GM19193 (cell line): ENCODE data around the gene TAF11.

ENCODE experiments used
- POLR2A ChIP-seq: IDR thresholded peaks from 4 replicates; pipeline ENCODE4 v1.6.1; 2011; ENCODE audit not compliant: insufficient read depth, insufficient read length; ENCODE audit errors: extremely low read depth

Gene TAF11, protein sequence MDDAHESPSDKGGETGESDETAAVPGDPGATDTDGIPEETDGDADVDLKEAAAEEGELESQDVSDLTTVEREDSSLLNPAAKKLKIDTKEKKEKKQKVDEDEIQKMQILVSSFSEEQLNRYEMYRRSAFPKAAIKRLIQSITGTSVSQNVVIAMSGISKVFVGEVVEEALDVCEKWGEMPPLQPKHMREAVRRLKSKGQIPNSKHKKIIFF

DNA sequence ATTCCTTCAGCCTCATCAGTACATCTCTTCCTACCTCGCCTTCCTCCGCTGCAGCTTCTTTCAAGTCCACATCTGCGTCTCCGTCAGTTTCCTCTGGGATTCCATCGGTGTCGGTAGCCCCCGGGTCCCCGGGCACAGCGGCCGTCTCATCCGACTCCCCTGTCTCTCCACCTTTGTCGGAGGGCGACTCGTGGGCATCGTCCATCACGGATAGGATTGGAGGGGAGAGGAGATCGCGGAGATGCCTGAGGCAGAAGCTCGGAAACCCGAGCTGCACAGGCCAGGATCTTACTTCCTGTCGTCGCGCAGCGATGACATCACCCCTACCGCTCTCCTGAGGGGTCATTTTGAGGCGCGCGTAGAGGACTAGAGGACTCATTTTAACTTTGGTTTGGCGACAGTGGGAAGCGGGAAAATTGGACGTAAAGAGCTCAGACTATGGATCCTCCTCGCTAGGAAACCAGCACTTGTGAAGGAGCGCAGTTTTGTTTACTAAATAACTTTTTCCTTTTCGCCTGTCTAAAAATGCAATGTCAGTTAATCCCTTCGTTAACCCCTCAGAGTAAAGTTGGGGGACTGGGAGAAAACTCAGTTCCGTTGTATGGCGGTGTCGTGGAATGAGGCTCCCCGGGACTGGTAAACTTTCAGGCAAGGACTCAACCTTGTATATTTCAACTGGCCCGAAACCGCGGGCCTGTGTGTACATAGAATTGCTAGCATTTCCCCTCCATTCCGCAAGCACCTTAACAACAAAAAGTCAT, at the start of gene TAF11:
TAF11 (minus strand) TSS at position 290 of the 761 bp plus-strand sequence; CDS start at position 205, 85 bp downstream.
- TF ChIP-seq POLR2A, result peak; percentile 94

DNA sequence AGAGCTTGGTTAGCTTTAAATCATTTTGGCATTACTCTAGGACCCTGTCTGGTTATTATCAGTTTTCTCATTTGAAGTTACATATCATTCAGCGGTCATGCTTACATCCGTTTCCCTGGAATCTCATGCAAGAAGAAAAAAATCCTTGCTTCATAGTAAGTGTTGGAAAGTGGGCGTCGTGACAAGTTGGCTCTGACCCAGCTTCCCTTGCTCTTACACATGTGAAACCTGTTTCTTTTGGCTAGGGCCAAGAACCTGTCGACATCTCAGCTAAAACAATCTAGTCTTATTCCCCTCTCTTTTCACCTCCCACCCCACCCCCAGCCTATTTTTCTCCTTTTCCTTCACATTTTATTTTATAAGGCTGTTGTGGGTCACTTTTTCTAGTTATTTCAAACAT, 46.7 kb upstream of the TAF11 start:
- TF ChIP-seq POLR2A, result no peak

DNA sequence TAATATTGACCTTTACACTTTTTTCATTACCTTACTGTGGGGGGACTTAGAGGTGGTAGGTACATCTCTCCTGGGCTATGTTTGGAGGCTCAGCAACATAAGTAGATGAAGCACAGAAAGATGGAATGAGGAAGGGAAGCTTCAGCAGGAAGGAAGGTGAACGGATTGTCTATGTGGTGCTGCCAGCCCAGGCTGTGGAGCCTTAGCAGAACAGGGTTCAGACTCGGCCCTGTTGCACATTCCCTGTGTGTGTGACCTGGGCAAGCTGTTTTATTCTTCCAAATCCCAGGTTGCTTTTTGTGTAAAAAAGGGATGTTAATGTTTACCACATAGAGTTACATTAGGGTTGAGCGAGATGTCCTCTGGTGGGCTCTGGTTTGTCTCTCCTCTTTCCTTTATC, 42.4 kb upstream of the TAF11 start:
- TF ChIP-seq POLR2A, result no peak

DNA sequence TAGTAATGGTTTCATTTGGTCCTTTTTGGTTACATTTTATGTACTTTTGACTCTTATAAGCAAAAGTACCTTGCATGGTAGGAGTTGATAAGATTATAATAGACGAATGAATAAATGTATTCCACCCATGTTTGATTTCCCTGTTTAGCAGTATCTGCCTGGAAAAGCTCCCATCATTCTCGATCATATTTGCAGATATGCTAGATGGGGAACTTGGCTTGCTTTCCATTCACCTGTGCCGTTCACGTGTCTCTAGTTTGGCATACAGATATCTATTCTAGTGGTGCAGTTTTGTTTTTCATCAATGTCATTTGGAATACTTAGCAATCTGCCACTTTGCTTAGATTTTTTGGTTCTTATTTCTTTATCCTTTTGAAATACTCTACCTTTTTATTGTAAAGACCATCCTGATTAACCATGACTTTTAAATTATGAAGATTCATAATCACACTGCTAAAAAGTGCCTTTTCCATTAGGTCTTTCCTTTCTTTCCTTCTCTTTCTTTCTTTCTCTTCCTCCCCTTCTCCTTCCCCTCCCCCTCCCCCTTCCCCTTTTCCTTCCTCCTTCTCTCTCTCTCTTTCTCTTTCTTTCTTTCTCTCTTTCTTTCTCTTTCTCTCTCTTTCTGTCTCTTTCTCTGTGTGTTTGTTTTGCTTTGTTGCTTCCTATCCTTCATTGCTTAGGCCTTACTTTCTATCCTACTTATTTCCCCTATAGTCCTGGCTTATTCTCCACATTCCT, 41.6 kb upstream of the TAF11 start:
- no peak for TF ChIP-seq POLR2A

DNA sequence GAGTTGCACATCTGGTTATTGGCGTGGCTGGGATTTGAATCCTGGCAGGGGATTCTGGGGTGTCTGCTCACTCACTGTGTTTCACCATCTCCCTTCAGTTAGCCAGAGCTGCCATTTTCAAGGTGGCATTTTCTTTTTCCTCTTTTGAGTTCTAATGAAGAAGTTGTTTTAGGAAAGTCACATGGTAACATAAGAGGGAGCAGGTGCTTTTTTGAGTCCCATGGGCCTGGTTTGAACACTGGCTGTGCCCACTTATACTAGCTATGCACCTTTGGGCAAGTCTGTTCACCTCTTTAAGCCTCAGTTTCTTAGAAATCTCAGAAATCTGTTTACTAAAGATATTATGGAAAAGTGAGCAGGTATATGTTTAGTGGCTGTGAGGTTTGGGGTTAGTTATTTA, 40.9 kb upstream of the TAF11 start:
- TF ChIP-seq POLR2A, result no peak

DNA sequence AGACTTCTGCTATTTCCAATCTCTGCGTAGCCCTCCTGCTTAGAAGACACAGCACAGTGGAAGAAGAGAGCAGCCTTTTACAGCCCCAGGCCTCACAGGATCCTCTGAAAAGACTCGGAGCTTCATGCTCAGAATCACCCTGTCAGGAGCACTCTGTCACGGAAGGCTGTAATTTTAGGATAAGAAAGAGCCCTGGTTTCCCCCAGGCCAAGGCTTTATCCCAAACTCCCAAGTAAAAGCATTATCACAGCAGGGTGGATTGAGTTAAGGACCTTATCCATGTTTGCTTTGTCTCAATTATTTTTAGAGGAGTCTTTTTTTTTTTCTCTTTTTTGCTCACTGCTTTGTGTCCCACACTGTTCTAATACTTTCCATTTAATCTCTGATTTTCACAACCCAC, 40.4 kb upstream of the TAF11 start:
- TF ChIP-seq POLR2A, result no peak

DNA sequence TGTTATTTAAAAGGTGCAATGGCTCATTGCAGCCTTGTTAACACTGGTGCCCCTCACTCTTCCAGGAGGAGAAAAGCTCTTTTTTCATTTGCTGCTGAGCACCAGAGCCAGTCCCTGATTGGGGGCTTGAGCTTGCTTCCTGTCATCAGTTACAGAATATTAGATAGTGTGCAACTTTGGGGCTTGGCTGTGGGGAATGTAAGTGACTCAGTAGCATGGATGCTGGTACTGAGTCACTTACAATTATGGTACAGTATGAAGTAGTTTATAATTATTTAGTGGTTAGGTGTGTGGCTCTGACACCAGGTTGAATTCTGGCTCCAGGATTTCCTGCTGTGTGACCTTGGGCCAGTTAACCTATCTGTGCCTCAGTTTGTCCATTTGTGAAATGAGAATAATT, 38.8 kb upstream of the TAF11 start:
- TF ChIP-seq POLR2A, result no peak

DNA sequence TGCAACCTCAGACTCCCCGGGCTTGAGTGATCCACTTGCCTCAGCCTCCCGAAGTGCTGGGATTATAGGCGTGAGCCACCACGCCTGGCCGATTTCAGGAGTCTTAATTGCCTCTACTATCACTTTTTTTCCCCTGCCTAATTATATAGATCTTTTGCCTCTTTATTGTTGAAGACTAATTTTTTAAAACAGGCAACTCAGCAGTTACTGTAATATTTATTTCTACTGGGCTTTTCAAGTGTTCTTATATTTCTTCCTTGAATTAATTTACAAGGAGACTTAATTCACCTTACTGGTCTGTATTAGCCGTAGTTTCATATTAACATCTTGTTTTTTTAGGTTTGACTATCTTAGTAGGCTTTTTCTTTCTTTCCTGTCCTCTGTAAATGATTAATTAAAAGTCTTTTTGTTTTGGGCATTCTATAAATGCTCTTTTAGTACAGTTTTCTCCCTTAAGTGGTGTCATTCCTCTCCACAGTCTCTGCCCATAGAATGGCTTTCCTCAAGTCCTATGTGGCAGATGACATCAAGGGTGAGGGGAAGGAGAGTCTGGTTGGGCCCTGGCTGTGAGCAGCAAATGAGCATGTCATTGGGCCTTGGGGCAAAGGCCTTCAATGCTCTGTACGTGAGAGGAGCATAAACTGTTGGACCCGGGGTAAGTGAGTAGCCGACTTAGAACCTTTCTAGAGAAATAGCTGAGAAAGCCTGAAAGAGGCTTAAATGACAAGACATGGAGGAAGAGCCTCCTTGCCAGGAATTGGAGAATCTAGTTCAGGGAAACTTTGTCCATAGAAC, 37.2 kb upstream of the TAF11 start:
- no peak for TF ChIP-seq POLR2A

DNA sequence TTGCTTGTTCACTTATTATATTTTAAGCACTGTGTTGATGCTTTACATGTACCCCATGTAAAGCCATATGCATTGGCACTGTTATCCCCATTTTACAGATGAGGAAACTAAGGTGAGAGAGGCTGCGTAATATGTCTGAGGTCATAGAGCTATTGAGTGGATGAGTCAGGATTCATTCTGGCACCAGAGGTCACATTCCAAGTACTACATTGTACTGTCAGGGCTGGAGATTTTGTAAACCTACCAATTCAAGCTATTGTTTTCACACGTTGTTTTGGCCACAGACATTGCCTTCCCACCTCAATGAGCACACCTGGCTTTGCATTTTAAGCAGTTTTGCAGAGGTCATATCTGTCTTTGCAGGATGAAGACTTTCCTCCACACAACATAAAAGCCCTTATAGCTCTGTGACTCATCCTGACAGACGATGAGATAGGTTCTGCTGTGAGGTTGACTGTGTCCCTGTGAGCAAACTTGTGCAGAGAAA, 34.4 kb upstream of the TAF11 start:
- no peak for TF ChIP-seq POLR2A

DNA sequence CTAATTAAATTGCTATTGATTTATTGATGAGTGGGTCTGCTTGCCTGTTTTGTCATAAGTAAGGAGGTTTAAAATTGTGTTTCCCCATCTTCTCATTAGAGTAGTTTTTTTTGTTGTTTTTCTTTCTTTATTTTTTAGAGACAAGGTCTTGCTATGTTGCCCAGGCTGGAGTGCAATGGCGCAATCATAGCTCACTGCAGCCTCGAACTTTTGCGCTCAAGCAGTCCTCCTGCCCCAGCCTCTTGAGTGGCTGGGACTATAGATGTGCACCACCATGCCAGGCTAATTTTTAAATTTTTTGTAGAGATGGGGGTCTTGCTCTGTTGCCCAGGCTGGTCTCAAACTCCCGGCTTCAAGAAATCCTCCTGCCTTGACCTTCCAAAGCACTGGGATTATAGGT, 32.3 kb upstream of the TAF11 start:
- TF ChIP-seq POLR2A, result no peak

DNA sequence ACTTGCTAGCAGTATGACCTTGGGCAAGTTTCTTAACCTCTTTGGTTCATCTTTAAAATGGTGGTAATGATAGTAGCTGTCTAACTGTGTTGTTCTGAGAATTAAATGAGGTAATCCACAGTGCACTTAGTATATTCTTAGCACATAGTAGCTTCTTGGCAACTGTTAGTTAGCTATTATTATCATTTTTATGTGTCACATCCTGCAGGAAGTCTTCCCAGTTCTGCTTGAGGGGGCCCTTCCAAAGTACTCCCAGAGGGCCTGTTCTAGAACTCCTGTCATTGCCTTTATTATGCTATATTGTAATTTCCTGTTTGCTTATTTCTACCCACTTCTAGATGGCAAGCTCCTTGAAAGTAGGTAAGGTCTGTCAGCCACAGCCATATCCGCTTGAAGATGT, 31.8 kb upstream of the TAF11 start:
- TF ChIP-seq POLR2A, result no peak

DNA sequence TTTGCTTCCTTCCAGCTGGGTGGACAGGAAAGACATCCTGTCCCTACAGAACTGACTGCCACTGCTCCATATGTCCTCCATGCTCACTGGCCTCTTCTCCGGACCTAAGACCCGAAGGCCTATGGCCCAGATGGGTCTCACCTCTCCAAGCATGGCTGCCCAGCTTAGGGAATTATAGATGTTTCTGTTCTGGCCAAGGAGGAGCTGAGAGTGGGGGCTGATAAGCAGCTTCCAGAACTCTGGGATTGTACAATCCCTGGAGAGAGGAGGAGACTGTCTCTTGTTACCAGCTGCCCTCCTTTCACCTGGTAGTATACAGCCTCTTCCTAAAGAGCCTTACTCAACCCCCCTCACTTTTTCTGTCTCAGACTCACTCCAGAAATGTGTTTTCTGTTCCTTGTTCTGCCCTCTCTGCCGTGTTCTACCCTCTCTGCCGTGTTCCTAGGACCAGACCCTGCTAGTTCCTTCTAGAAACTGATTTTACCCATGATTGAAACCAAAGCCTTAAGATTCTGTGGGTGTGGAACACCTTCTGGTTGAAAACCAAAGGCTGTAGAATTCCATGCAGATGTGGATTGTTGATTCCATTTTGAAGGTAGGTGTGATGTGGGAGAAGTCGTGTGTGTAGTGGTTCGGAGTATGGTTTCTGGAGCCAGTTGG, 29.9 kb upstream of the TAF11 start:
- TF ChIP-seq POLR2A, result no peak

DNA sequence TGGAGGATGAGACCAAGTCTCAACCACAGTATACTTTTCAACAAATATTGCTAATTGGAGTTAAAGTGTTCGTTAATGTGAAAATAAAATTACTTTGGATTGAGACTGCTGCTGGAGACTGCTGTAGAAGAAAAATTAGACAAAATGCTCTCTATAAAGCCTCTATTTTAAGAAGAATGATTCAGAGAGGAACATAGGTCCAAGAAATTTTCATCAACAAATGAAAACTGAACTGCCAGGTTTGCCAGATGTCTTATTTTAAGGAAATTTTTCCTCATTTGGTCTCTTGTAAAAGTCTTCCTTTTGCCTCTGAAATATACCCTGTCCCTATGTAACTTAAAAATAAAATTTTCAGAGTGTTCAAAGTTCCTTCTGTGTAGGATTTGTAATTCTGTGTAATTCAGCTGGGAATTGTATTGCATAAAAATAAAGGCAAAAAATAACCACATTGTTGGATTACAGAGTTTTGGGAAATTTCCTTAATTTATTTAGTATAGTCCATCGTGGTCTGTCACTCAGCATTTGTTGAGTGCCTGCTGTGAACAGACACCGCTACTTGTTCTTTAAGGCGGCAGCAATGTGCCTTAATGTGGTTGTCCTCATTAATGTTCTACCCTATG, 28.6 kb upstream of the TAF11 start:
- no peak for TF ChIP-seq POLR2A

DNA sequence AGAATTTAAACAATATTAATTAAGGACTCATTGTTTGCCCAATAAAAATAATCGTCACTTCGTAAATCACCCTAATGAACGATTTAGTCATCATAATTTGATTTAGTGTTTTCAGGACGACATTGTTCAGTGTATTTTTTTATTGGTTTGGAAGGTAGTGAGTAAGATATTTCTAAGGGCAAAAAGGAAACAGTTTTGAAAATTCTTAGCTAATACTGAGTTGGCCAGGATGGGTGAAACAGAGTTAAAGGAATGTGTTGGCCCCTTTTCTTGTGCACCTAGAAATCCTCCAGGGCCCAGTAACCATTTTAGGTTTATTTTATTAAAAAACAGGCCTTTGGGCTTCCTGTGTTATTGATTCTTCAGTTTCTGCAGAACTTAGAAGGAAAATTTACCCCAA, 26.5 kb upstream of the TAF11 start:
- TF ChIP-seq POLR2A, result no peak
